Fibroblast of lung (primary cell): ENCODE results near the gene P2RY11. TPM values are rescaled to one million over a fixed set of nuclear protein-coding genes. Genes with fewer than 3 reads are reported as not detected.

Experiments
- DNase-seq, 2 donors: peaks; one replicate each; pipeline versions ENCODE4 v3.0.0 to v3.0.0-alpha.2; 2010; ENCODE audit warnings: low read depth in 2 of 2
- H2AFZ ChIP-seq: 2 replicates; pipeline ENCODE4 v1.5.1; 2012; ENCODE audit warnings: low read length, control low read depth, inconsistent platforms
- H3K27ac ChIP-seq: 2 replicates; pipeline ENCODE4 v1.5.1; 2011; ENCODE audit warnings: low read length, control low read depth; ENCODE audit not compliant: insufficient read depth
- H3K27me3 ChIP-seq: 2 replicates; pipeline ENCODE4 v1.5.1; 2011; ENCODE audit warnings: mild to moderate bottlenecking, low read length; ENCODE audit not compliant: control insufficient read depth, insufficient read depth
- H3K36me3 ChIP-seq: 2 replicates; pipeline ENCODE4 v1.5.1; 2011; ENCODE audit warnings: low read length; ENCODE audit not compliant: control insufficient read depth, insufficient read depth
- H3K4me1 ChIP-seq: 2 replicates; pipeline ENCODE4 v1.5.1; 2011; ENCODE audit warnings: low read length; ENCODE audit not compliant: control insufficient read depth, insufficient read depth; ENCODE audit errors: extremely low read depth
- H3K4me2 ChIP-seq: 2 replicates; pipeline ENCODE4 v1.5.1; 2011; ENCODE audit warnings: low read length, control low read depth; ENCODE audit not compliant: insufficient read depth; ENCODE audit errors: extremely low read depth
- H3K4me3 ChIP-seq, 4 experiments: fragments of 200-600 bp in 1 of 4; sonication (generic) in 1 of 4; replicated peaks in 1 of 4; 2 replicates each; pipeline ENCODE4 v1.5.1; 2011 to 2016; ENCODE audit warnings: low read length in 4 of 4, low read depth in 3 of 4, mild to moderate bottlenecking in 3 of 4, control low read depth in 2 of 4, inconsistent platforms in 1 of 4, mixed read lengths in 1 of 4; ENCODE audit not compliant: insufficient read depth in 1 of 4; ENCODE audit errors: control extremely low read depth in 1 of 4
- H3K79me2 ChIP-seq: 2 replicates; pipeline ENCODE4 v1.5.1; 2012; ENCODE audit warnings: mild to moderate bottlenecking, low read length, inconsistent platforms; ENCODE audit not compliant: control insufficient read depth, insufficient read depth
- H3K9ac ChIP-seq: 2 replicates; pipeline ENCODE4 v1.5.1; 2011; ENCODE audit warnings: mild to moderate bottlenecking, low read length, control low read depth; ENCODE audit not compliant: insufficient read depth
- H3K9me3 ChIP-seq: 2 replicates; pipeline ENCODE4 v1.5.1; 2012; ENCODE audit warnings: low read depth, low read length; ENCODE audit not compliant: control insufficient read depth, insufficient read depth
- H4K20me1 ChIP-seq: 2 replicates; pipeline ENCODE4 v1.5.1; 2011; ENCODE audit warnings: low read length; ENCODE audit not compliant: control insufficient read depth, insufficient read depth; ENCODE audit errors: extremely low read depth
- EZH2 ChIP-seq: IDR thresholded peaks from 2 replicates; pipeline ENCODE4 v1.5.1; 2012; ENCODE audit warnings: low read length, control low read depth, mild to moderate bottlenecking; ENCODE audit errors: missing control alignments
- polyA plus RNA-seq, 2 donors: library from polyadenylated mRNA; depleted of rRNA in 1 of 2; stranded (reverse) in 1 of 2; unstranded in 1 of 2; fragments of >200 nt; gene quantifications; 2 replicates each; pipeline ENCODE4 v1.2.1, GENCODE V29; 2011 to 2012; ENCODE audit warnings: missing spikeins in 1 of 2
- total RNA-seq: library from RNA; depleted of rRNA; stranded (reverse); fragments of >200 nt; gene quantifications from 2 replicates; pipeline ENCODE4 v1.2.1, GENCODE V29; 2014
- TF ChIP-seq, protein P1 (sequence below), 2 donors: IDR thresholded peaks in 1 of 2; conservative IDR thresholded peaks in 1 of 2; 1 replicate in 1 of 2; 2 replicates in 1 of 2; pipeline ENCODE4 v1.5.1; 2011 to 2012; ENCODE audit warnings: low read length in 2 of 2, control low read depth in 1 of 2, inconsistent platforms in 1 of 2, low read depth in 1 of 2, mild to moderate bottlenecking in 1 of 2

Gene P2RY11
- total and polyA plus RNA-seq, 2 donors (not counting 1 experiment from before 2014, with no cell fraction given): 0.68 to 3.3 TPM

- no peaks in the 10 kb centered on the region for H3K4me1 ChIP-seq
- no peaks in the 10 kb centered on the region for H3K27me3 ChIP-seq
- no peak overlapping the region for H3K9ac ChIP-seq
- H2AFZ ChIP-seq: no peak overlapping the region
- H4K20me1 ChIP-seq: no peaks in the 10 kb centered on the region
- TF ChIP-seq, protein P1, sequence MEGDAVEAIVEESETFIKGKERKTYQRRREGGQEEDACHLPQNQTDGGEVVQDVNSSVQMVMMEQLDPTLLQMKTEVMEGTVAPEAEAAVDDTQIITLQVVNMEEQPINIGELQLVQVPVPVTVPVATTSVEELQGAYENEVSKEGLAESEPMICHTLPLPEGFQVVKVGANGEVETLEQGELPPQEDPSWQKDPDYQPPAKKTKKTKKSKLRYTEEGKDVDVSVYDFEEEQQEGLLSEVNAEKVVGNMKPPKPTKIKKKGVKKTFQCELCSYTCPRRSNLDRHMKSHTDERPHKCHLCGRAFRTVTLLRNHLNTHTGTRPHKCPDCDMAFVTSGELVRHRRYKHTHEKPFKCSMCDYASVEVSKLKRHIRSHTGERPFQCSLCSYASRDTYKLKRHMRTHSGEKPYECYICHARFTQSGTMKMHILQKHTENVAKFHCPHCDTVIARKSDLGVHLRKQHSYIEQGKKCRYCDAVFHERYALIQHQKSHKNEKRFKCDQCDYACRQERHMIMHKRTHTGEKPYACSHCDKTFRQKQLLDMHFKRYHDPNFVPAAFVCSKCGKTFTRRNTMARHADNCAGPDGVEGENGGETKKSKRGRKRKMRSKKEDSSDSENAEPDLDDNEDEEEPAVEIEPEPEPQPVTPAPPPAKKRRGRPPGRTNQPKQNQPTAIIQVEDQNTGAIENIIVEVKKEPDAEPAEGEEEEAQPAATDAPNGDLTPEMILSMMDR (conservative IDR thresholded peaks at IDR 0.05 in 1 of 2, IDR thresholded peaks at IDR 0.05 in 1 of 2; ENCODE audit: low read depth in 1 of 2, low read length in 2 of 2): no peak
- no peak for TF ChIP-seq EZH2
- H3K4me2 ChIP-seq: no peak overlapping the region
- no peak overlapping the region for H3K27ac ChIP-seq
- no peaks in the 10 kb centered on the region for H3K36me3 ChIP-seq
- H3K4me3 ChIP-seq: no peak overlapping the region
- H3K9me3 ChIP-seq: no peaks in the 10 kb centered on the region
- H3K79me2 ChIP-seq: no peaks in the 10 kb centered on the region
- no peak for DNase-seq
These were observed 42.4 kb upstream of the P2RY11 start for GRCh38 chr19:10069046-10069445.

- H3K36me3 ChIP-seq: no peaks in the 10 kb centered on the region
- no peak overlapping the region for H2AFZ ChIP-seq
- H3K9ac ChIP-seq: no peak overlapping the region
- H3K4me2 ChIP-seq: no peak overlapping the region
- H3K9me3 ChIP-seq: no peaks in the 10 kb centered on the region
- H3K4me3 ChIP-seq: no peak overlapping the region
- DNase-seq: no peak
- no peaks in the 10 kb centered on the region for H3K27me3 ChIP-seq
- TF ChIP-seq, protein P1 (conservative IDR thresholded peaks at IDR 0.05 in 1 of 2, IDR thresholded peaks at IDR 0.05 in 1 of 2; ENCODE audit: low read depth in 1 of 2, low read length in 2 of 2): no peak
- no peak for TF ChIP-seq EZH2
- H3K4me1 ChIP-seq: no peaks in the 10 kb centered on the region
- H3K27ac ChIP-seq: no peak overlapping the region
- no peaks in the 10 kb centered on the region for H4K20me1 ChIP-seq
- H3K79me2 ChIP-seq: no peaks in the 10 kb centered on the region
These were observed 40.6 kb upstream of the P2RY11 start for GRCh38 chr19:10070730-10071446.

DNA sequence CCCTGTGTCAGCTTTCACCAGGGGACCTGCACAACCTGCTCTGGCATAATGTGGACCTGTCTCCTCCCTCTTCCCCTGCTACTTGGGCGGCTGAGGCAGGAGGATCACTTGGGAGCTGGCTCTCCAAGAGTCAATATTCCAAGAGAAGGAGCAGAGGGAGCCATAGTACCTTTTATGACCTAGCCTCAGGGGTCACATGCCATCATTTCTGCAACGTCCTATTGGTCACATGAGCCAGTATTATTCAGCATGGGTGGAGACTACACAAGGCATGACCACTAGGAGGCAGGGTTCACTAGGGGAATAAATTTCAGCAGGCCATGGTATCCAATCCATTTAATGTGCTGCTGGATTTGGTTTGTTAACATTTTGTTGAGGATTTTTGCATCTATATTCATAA, 37.3 kb upstream of the P2RY11 start:
- Histone ChIP-seq H2AFZ (no peak overlapping the region), H3K36me3 (no peaks in the 10 kb centered on the region), H3K27ac (no peak overlapping the region), H3K4me3 (no peak overlapping the region), H4K20me1 (no peaks in the 10 kb centered on the region), H3K4me2 (no peak overlapping the region), H3K4me1 (no peaks in the 10 kb centered on the region), H3K27me3 (no peaks in the 10 kb centered on the region), H3K9me3 (no peaks in the 10 kb centered on the region), H3K79me2 (no peaks in the 10 kb centered on the region), H3K9ac (no peak overlapping the region)
- DNase-seq: peak in 1 of 2 donors; percentile 41
- no peak for TF ChIP-seq EZH2
- TF ChIP-seq, protein P1 (conservative IDR thresholded peaks at IDR 0.05 in 1 of 2, IDR thresholded peaks at IDR 0.05 in 1 of 2; ENCODE audit: low read depth in 1 of 2, low read length in 2 of 2): peak; percentile 20 to 41
